ENCODE data around the gene PGM1. TPM values are rescaled to one million over a fixed set of nuclear protein-coding genes. Genes with fewer than 3 reads are reported as not detected.

The PGM1 gene
- total RNA-seq, 1 donor from 2014 or later = 31.1 TPM

DNA sequence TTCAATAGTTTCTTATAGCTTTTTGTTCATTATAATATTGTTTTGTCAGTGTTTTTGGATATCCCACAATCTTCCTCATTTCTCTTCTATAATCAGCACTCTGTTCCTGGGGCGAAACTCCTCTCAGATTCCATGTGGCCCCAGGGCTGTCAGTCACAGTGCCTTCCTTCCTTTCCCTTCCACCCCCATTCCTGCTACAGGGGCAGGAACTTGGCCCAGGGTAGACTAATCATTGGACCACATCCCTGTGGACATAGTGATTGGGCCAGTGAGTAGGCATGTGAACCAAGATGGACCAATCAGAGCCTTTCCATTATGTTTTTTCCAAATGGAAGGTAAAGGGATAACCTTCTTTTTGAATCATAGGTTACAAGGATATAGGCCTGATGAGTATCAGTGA, 78.3 kb downstream of the PGM1 start:
- Mint-ChIP-seq H3K36me3 (ENCODE audit: insufficient read depth) (no peaks in the 10 kb centered on the region), H3K4me3 (ENCODE audit: low read depth) (no peak overlapping the region), H3K4me1 (ENCODE audit: low read depth) (peaks cover 21% of the 10 kb centered on the region), H3K27me3 (no peaks in the 10 kb centered on the region), H3K9me3 (ENCODE audit: low read depth) (peaks cover under 1% of the 10 kb centered on the region), H3K27ac (no peak overlapping the region)
- TF ChIP-seq, protein P1, sequence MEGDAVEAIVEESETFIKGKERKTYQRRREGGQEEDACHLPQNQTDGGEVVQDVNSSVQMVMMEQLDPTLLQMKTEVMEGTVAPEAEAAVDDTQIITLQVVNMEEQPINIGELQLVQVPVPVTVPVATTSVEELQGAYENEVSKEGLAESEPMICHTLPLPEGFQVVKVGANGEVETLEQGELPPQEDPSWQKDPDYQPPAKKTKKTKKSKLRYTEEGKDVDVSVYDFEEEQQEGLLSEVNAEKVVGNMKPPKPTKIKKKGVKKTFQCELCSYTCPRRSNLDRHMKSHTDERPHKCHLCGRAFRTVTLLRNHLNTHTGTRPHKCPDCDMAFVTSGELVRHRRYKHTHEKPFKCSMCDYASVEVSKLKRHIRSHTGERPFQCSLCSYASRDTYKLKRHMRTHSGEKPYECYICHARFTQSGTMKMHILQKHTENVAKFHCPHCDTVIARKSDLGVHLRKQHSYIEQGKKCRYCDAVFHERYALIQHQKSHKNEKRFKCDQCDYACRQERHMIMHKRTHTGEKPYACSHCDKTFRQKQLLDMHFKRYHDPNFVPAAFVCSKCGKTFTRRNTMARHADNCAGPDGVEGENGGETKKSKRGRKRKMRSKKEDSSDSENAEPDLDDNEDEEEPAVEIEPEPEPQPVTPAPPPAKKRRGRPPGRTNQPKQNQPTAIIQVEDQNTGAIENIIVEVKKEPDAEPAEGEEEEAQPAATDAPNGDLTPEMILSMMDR (IDR thresholded peaks at IDR 0.05; ENCODE audit: unreplicated experiment) = no peak
- no peak for DNase-seq (ENCODE audit: low spot score, unreplicated experiment)

DNA sequence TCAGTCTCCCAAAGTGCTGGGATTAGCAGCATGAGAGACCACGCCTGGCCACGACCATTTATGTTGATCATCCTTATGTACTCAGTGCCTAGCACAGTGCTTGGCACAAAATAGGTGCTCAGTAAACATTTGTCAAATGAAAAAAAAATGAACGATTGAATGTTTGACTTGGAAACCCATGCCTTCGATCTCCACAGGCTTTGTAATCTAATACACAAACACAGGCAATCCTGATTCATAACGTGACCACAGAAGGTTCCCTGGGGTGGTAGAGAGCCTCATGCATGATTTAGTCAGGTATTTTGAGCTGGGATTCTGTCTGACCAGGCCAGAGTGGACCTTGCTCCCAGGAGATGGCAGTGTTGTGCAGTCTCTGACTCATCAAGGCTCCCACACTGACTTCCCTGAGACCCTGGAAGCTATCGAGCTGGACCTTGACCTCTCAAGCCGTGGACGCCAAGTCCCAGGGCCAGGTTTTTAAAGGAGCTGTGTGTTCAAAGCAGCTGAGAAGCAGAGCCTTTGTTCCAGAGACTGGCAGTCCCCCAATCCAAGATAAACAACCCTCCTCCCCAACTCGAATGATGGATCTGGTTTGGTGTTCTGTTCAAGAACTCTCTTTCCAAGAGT, 81.1 kb downstream of the PGM1 start:
- H3K9me3 Mint-ChIP-seq (ENCODE audit: low read depth) = peaks cover 9% of the 10 kb centered on the region
- no peaks in the 10 kb centered on the region for H3K27me3 Mint-ChIP-seq
- peak overlapping the region; percentile 43 for H3K27ac Mint-ChIP-seq
- TF ChIP-seq, protein P1 (IDR thresholded peaks at IDR 0.05; ENCODE audit: unreplicated experiment) = peak; percentile 85
- H3K4me1 Mint-ChIP-seq (ENCODE audit: low read depth) = peaks cover 23% of the 10 kb centered on the region
- peaks cover 4% of the 10 kb centered on the region for H3K36me3 Mint-ChIP-seq (ENCODE audit: insufficient read depth)
- H3K4me3 Mint-ChIP-seq (ENCODE audit: low read depth) = no peak overlapping the region
- DNase-seq (ENCODE audit: low spot score, unreplicated experiment) = peak; percentile 67

DNA sequence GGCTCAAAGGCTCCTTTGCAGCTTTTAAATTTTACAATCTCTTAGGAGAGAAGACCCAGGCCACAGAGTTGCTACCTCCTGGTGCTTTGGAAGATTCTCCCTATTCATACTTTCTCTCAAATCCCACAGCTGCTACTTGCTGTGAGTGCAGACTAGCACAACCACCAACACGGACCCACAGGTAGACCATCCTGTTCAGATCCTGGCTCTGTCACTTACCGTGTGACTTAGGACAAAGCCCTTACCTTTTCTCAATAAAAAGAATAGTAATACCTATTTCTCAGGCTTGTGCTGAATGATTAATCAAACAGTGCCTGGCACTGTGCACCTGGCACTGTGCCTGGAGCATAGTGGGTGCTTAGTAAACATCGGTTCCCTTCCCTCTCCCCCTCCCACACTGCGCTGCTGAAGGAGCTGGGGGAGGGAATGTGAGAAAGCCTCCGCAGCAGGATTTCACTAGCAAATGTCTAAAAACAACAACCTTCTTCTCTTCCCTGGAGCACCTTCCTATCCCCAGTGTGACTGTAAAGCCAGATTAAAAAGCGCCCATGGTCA, 81.7 kb downstream of the PGM1 start:
- Mint-ChIP-seq H3K27me3 (no peaks in the 10 kb centered on the region), H3K36me3 (ENCODE audit: insufficient read depth) (peaks cover 4% of the 10 kb centered on the region), H3K9me3 (ENCODE audit: low read depth) (peaks cover 12% of the 10 kb centered on the region), H3K4me3 (ENCODE audit: low read depth) (no peak overlapping the region), H3K4me1 (ENCODE audit: low read depth) (peaks cover 23% of the 10 kb centered on the region), H3K27ac (peak overlapping the region; percentile 43)
- no peak for DNase-seq (ENCODE audit: low spot score, unreplicated experiment)
- TF ChIP-seq, protein P1 (IDR thresholded peaks at IDR 0.05; ENCODE audit: unreplicated experiment) = no peak

DNA sequence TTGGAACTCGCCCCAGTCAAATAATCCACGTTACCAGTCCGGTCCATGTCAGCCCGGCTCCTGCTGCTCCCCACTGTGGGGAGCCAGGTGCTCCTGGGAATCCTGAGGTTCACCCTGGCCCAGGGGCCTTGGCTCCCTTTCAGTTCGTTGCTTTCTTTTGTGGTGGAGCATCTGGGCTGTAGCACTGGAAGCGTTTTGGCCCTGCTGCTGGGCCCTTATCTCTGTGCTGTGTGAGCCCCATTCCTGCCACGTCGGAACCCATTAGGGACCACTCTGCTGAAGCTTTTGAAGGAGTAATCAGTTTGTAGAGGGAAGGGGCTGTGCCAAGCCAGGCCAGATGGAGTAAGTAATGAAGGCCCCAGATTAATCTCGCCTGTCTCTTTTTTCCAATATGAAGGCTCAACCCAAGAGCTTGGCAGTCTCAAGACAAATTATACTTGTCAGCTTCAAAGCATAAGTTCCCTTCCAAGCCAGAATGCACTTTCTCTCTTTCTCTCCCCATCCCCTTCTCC, 82.3 kb downstream of the PGM1 start:
- H3K36me3 Mint-ChIP-seq (ENCODE audit: insufficient read depth) = peaks cover 4% of the 10 kb centered on the region
- H3K9me3 Mint-ChIP-seq (ENCODE audit: low read depth) = peaks cover 12% of the 10 kb centered on the region
- peaks cover 23% of the 10 kb centered on the region for H3K4me1 Mint-ChIP-seq (ENCODE audit: low read depth)
- H3K27ac Mint-ChIP-seq = peak overlapping the region; percentile 43
- no peaks in the 10 kb centered on the region for H3K27me3 Mint-ChIP-seq
- TF ChIP-seq, protein P1 (IDR thresholded peaks at IDR 0.05; ENCODE audit: unreplicated experiment) = no peak
- no peak for DNase-seq (ENCODE audit: low spot score, unreplicated experiment)
- H3K4me3 Mint-ChIP-seq (ENCODE audit: low read depth) = no peak overlapping the region

DNA sequence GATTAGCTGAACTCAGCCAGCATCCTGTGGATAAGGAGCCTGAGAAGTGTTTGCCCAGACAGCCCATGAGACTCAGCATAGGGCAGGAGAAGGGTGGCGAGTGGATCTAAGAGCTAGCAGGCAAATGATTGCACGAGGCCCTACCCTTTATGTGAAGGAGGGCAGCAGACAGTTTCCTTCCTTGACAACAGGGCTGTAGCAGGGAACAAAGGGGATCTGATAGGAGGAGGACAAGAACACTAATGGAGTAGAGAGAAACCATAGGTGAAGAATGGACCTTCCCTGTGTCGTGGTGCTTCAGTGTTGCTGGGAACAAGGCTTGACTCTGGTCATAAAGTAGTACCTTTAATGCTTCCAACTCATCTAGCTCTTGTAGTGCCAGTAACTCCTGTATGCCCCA, 84.3 kb downstream of the PGM1 start:
- no peak overlapping the region for H3K4me3 Mint-ChIP-seq (ENCODE audit: low read depth)
- H3K4me1 Mint-ChIP-seq (ENCODE audit: low read depth) = peaks cover 21% of the 10 kb centered on the region
- TF ChIP-seq, protein P1 (IDR thresholded peaks at IDR 0.05; ENCODE audit: unreplicated experiment) = no peak
- H3K9me3 Mint-ChIP-seq (ENCODE audit: low read depth) = peaks cover 12% of the 10 kb centered on the region
- H3K27ac Mint-ChIP-seq = no peak overlapping the region
- no peak for DNase-seq (ENCODE audit: low spot score, unreplicated experiment)
- H3K27me3 Mint-ChIP-seq = peaks cover 2% of the 10 kb centered on the region
- peaks cover 4% of the 10 kb centered on the region for H3K36me3 Mint-ChIP-seq (ENCODE audit: insufficient read depth)
